ENCODE data around the gene APPBP2.

The APPBP2 gene

DNA sequence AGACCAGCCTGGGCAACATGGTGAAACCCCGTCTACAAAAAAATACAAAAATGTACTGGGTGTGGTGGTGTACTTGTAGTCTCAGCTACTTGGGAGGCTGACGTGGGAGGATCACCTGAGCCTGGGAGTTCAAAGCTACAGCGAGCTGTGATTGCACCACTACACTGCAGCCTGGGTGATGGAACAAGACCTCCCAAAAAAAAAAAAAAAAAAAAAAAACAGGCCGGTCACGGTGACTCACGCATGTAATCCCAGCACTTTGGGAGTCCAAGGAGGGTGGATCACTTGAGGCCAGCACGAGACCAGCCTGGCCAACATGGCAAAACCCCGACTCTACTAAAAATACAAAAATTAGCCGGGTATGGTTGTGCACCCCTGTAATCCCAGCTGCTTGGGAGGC lies 12.7 kb upstream of the APPBP2 start:
- H3K4ac ChIP-seq (ENCODE audit: low read depth, low read length) = no peak overlapping the region
- no peak overlapping the region for H2BK15ac ChIP-seq (replicated peaks; ENCODE audit: low read depth)
- no CpG with 5 or more reads among the region's 9 CpGs for WGBS (ENCODE audit: extremely low coverage, insufficient coverage, low lambda C conversion rate)
- H3K23ac ChIP-seq (ENCODE audit: low read length) = no peak overlapping the region
- H3K56ac ChIP-seq (ENCODE audit: low read length) = no peak overlapping the region
- no peak overlapping the region for H2AK5ac ChIP-seq (ENCODE audit: low read length)
- H2BK5ac ChIP-seq (ENCODE audit: low read length) = no peak overlapping the region
- no peak for DNase-seq
- no peak overlapping the region for H3K27ac ChIP-seq (ENCODE audit: low read depth, low read length)
- no peaks in the 10 kb centered on the region for H3K4me1 ChIP-seq (ENCODE audit: control insufficient read depth, low read depth, low read length)
- no peak overlapping the region for H3K18ac ChIP-seq (ENCODE audit: low read length)
- no peak overlapping the region for H4K5ac ChIP-seq (ENCODE audit: low read length)
- H3K36me3 ChIP-seq (ENCODE audit: control insufficient read depth, insufficient read depth, low read length) = no peaks in the 10 kb centered on the region
- H3K9ac ChIP-seq (ENCODE audit: low read length) = no peak overlapping the region
- H3K79me2 ChIP-seq (ENCODE audit: control insufficient read depth, insufficient read depth, low read length) = no peaks in the 10 kb centered on the region
- H2BK120ac ChIP-seq (ENCODE audit: low read depth, low read length) = no peak overlapping the region
- no peak overlapping the region for H3K4me3 ChIP-seq (ENCODE audit: low read length)
- H3K4me2 ChIP-seq (ENCODE audit: low read length) = no peak overlapping the region
- no peaks in the 10 kb centered on the region for H3K79me1 ChIP-seq (ENCODE audit: low read length)
- H4K8ac ChIP-seq (ENCODE audit: low read depth, low read length) = no peak overlapping the region
- H3K27me3 ChIP-seq (ENCODE audit: insufficient read depth, low read length, poor library complexity) = no peaks in the 10 kb centered on the region

DNA sequence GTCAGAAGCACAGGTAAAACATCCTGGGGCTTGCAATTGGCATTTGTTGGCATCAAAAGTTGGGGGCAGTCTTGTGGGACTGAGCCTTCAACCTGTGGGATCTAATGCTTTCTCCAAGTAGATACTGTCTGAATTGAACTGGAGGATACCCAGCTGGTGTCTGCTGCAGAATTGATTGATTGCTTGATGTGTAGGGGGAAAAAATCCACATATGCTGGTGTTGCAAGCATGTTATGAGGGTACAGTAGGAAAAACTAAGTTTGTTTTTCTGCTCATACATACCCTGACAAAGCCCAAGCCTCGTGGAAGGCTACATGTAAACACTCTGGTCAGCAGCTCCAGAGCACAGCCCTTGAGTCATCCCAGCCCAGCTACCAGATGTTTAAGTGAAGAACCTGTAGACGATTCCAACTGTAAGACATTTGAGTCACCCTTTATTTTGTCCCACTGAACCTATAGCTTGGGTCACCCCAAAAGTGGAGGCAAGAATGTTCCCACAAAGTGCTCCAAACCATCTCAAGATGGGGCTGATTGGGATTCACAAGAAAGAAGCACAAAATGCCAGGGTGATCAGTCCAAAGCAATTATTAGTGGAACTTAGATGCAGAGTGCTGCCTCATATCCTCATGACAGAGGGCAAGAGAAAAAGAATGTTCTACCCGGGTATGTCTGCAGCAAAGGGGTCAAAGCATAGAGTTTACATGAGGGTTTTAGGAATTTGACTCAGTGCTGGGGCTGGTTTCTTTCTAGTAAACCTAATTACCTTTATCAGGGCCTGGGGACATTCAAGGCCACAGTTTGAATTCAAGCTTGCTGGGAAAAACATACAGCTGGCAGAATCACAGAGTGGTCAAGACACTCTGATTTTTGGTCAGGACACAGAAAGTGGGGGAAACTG lies 9.6 kb upstream of the APPBP2 start:
- Histone ChIP-seq H3K27me3 (ENCODE audit: insufficient read depth, low read length, poor library complexity) (no peaks in the 10 kb centered on the region), H3K18ac (ENCODE audit: low read length) (no peak overlapping the region), H3K27ac (ENCODE audit: low read depth, low read length) (no peak overlapping the region), H2BK120ac (ENCODE audit: low read depth, low read length) (no peak overlapping the region), H2AK5ac (ENCODE audit: low read length) (no peak overlapping the region), H2BK15ac (replicated peaks; ENCODE audit: low read depth) (no peak overlapping the region), H3K23ac (ENCODE audit: low read length) (no peak overlapping the region), H3K56ac (ENCODE audit: low read length) (no peak overlapping the region), H3K4me3 (ENCODE audit: low read length) (no peak overlapping the region), H3K79me2 (ENCODE audit: control insufficient read depth, insufficient read depth, low read length) (no peaks in the 10 kb centered on the region), H3K79me1 (ENCODE audit: low read length) (no peaks in the 10 kb centered on the region), H3K4me1 (ENCODE audit: control insufficient read depth, low read depth, low read length) (no peaks in the 10 kb centered on the region), H3K9ac (ENCODE audit: low read length) (no peak overlapping the region), H4K8ac (ENCODE audit: low read depth, low read length) (no peak overlapping the region), H4K5ac (ENCODE audit: low read length) (no peak overlapping the region), H2BK5ac (ENCODE audit: low read length) (no peak overlapping the region), H3K36me3 (ENCODE audit: control insufficient read depth, insufficient read depth, low read length) (no peaks in the 10 kb centered on the region), H3K4me2 (ENCODE audit: low read length) (no peak overlapping the region), H3K4ac (ENCODE audit: low read depth, low read length) (no peak overlapping the region)
- no peak for DNase-seq
- no CpG with 5 or more reads among the region's 3 CpGs for WGBS (ENCODE audit: extremely low coverage, insufficient coverage, low lambda C conversion rate)

DNA sequence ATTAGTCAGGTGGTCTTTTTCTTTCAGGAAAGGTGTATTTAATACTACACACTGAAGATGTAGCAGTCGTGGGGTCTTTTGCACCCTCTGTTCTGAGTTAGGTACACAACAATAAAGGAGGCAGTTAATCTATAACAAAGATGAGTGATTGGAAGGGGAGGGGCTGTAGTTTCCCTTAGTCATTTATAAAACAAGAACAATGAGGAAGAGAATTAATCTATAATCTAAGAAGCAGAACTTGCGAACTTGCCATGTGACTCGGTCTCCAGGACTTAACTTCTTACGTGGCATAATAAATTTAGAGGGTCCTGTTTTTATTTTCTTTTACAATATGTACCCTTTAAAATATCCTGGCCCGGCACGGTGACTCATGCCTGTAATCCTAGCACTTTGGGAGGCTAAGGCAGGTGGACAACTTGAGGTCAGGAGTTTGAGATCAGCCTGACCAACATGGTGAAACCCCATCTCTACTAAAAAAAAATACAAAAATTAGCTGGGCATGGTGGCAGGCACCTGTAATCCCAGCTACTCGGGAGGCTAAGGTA lies 8.6 kb upstream of the APPBP2 start:
- Histone ChIP-seq H3K4ac (ENCODE audit: low read depth, low read length) (no peak overlapping the region), H2BK15ac (replicated peaks; ENCODE audit: low read depth) (no peak overlapping the region), H3K79me1 (ENCODE audit: low read length) (no peaks in the 10 kb centered on the region), H4K5ac (ENCODE audit: low read length) (no peak overlapping the region), H3K36me3 (ENCODE audit: control insufficient read depth, insufficient read depth, low read length) (no peaks in the 10 kb centered on the region), H3K56ac (ENCODE audit: low read length) (no peak overlapping the region), H3K9ac (ENCODE audit: low read length) (no peak overlapping the region), H3K4me1 (ENCODE audit: control insufficient read depth, low read depth, low read length) (no peaks in the 10 kb centered on the region), H3K23ac (ENCODE audit: low read length) (no peak overlapping the region), H3K27me3 (ENCODE audit: insufficient read depth, low read length, poor library complexity) (no peaks in the 10 kb centered on the region), H3K79me2 (ENCODE audit: control insufficient read depth, insufficient read depth, low read length) (no peaks in the 10 kb centered on the region), H4K8ac (ENCODE audit: low read depth, low read length) (no peak overlapping the region), H3K4me3 (ENCODE audit: low read length) (no peak overlapping the region), H3K18ac (ENCODE audit: low read length) (no peak overlapping the region), H2AK5ac (ENCODE audit: low read length) (no peak overlapping the region), H3K4me2 (ENCODE audit: low read length) (no peak overlapping the region), H2BK120ac (ENCODE audit: low read depth, low read length) (no peak overlapping the region), H3K27ac (ENCODE audit: low read depth, low read length) (no peak overlapping the region), H2BK5ac (ENCODE audit: low read length) (no peak overlapping the region)
- WGBS (ENCODE audit: extremely low coverage, insufficient coverage, low lambda C conversion rate) = no CpG with 5 or more reads among the region's 7 CpGs
- DNase-seq = no peak

DNA sequence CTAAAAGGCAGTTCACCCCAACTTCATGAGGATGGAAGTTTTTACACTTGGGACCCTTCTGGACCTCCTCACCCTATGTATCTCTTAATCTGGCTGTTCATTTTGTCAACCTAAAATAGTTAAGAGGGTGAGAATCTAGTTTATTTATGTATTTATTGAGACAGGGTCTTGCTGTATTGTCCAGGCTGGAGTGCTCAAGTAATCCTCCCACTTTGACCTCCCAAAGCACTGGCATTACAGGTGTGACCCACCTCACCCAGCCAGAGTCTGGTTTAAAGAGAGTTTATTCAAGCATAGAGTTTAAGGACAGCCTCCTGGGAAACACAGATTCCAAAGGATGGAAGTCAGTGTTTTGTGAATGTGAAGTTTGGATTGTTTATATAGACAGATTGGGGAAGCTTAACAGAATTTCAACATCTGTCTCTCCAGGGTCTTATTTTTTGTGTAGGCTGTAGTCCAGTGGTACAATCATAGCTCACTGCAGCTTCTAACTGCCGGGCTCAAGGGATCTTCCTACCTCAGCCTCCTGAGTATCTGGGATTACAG lies 8.0 kb upstream of the APPBP2 start:
- Histone ChIP-seq H3K79me1 (ENCODE audit: low read length) (no peaks in the 10 kb centered on the region), H4K5ac (ENCODE audit: low read length) (no peak overlapping the region), H3K4me2 (ENCODE audit: low read length) (no peak overlapping the region), H3K18ac (ENCODE audit: low read length) (no peak overlapping the region), H4K8ac (ENCODE audit: low read depth, low read length) (no peak overlapping the region), H2BK120ac (ENCODE audit: low read depth, low read length) (no peak overlapping the region), H3K9ac (ENCODE audit: low read length) (no peak overlapping the region), H3K23ac (ENCODE audit: low read length) (no peak overlapping the region), H3K4me1 (ENCODE audit: control insufficient read depth, low read depth, low read length) (no peaks in the 10 kb centered on the region), H3K27me3 (ENCODE audit: insufficient read depth, low read length, poor library complexity) (no peaks in the 10 kb centered on the region), H3K4me3 (ENCODE audit: low read length) (no peak overlapping the region), H2BK5ac (ENCODE audit: low read length) (no peak overlapping the region), H3K4ac (ENCODE audit: low read depth, low read length) (no peak overlapping the region), H2BK15ac (replicated peaks; ENCODE audit: low read depth) (no peak overlapping the region), H3K36me3 (ENCODE audit: control insufficient read depth, insufficient read depth, low read length) (no peaks in the 10 kb centered on the region), H3K56ac (ENCODE audit: low read length) (no peak overlapping the region), H3K79me2 (ENCODE audit: control insufficient read depth, insufficient read depth, low read length) (no peaks in the 10 kb centered on the region), H3K27ac (ENCODE audit: low read depth, low read length) (no peak overlapping the region), H2AK5ac (ENCODE audit: low read length) (no peak overlapping the region)
- WGBS (ENCODE audit: extremely low coverage, insufficient coverage, low lambda C conversion rate) = no CpG with 5 or more reads among the region's 1 CpG
- DNase-seq = no peak

DNA sequence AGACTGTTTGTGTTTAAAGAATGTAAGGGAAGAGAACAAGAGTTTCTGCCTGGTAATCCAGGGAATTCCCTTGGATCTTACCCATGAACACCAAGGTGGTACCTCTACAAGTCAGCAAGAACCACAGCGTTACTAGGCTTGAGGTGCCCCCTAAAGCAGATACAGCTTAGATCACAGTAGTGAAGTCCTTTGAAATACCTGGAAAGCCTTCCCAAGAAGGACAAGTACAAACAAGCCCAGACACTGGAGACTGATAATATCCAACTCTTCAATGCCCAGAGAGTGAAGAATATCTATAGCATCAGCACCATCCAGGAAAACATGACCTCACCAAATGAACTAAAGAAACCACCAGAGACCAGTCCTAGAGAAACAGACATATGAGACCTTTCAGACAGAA lies 3.8 kb upstream of the APPBP2 start:
- Histone ChIP-seq H4K5ac (ENCODE audit: low read length) (no peak overlapping the region), H4K8ac (ENCODE audit: low read depth, low read length) (no peak overlapping the region), H3K27me3 (ENCODE audit: insufficient read depth, low read length, poor library complexity) (no peaks in the 10 kb centered on the region), H3K27ac (ENCODE audit: low read depth, low read length) (no peak overlapping the region), H3K79me1 (ENCODE audit: low read length) (peaks cover 3% of the 10 kb centered on the region), H3K79me2 (ENCODE audit: control insufficient read depth, insufficient read depth, low read length) (peaks cover 8% of the 10 kb centered on the region), H3K36me3 (ENCODE audit: control insufficient read depth, insufficient read depth, low read length) (no peaks in the 10 kb centered on the region), H3K4ac (ENCODE audit: low read depth, low read length) (no peak overlapping the region), H2AK5ac (ENCODE audit: low read length) (no peak overlapping the region), H3K18ac (ENCODE audit: low read length) (no peak overlapping the region), H3K56ac (ENCODE audit: low read length) (no peak overlapping the region), H3K4me1 (ENCODE audit: control insufficient read depth, low read depth, low read length) (no peaks in the 10 kb centered on the region), H2BK5ac (ENCODE audit: low read length) (no peak overlapping the region), H3K4me3 (ENCODE audit: low read length) (no peak overlapping the region), H3K9ac (ENCODE audit: low read length) (no peak overlapping the region), H3K4me2 (ENCODE audit: low read length) (no peak overlapping the region), H2BK120ac (ENCODE audit: low read depth, low read length) (no peak overlapping the region), H3K23ac (ENCODE audit: low read length) (no peak overlapping the region), H2BK15ac (replicated peaks; ENCODE audit: low read depth) (no peak overlapping the region)
- no peak for DNase-seq
- WGBS (ENCODE audit: extremely low coverage, insufficient coverage, low lambda C conversion rate) = no CpG with 5 or more reads among the region's 1 CpG
